Neural cell (in vitro differentiated cells): ENCODE data around the gene KIAA0753.

Experiments
- EP300 ChIP-seq: fragments of 450-650 bp; conservative IDR thresholded peaks from 2 replicates; pipeline ENCODE4 v1.6.1; 2014; ENCODE audit warnings: antibody characterized with exemption, mild to moderate bottlenecking, moderate library complexity; ENCODE audit not compliant: poor library complexity, severe bottlenecking
- EZH2 ChIP-seq: fragments of 200-600, 300-800 bp; shearing (Covaris generic), sonication (generic); IDR thresholded peaks from 2 replicates; pipeline ENCODE4 v1.6.1; 2014; ENCODE audit warnings: antibody characterized with exemption, low read length, borderline replicate concordance, mild to moderate bottlenecking; ENCODE audit not compliant: insufficient read depth, poor library complexity, severe bottlenecking
- POLR2AphosphoS5 ChIP-seq: IDR thresholded peaks from 2 replicates; pipeline ENCODE4 v1.6.1; 2012
- TAF1 ChIP-seq: IDR thresholded peaks from 2 replicates; pipeline ENCODE4 v1.6.1; 2012; ENCODE audit warnings: low read depth
- TF ChIP-seq, protein P1 (sequence below): fragments of 450-650 bp; IDR thresholded peaks from 2 replicates; pipeline ENCODE4 v1.5.1; 2014; ENCODE audit warnings: antibody characterized with exemption, mild to moderate bottlenecking, moderate library complexity; ENCODE audit not compliant: poor library complexity, severe bottlenecking

DNA sequence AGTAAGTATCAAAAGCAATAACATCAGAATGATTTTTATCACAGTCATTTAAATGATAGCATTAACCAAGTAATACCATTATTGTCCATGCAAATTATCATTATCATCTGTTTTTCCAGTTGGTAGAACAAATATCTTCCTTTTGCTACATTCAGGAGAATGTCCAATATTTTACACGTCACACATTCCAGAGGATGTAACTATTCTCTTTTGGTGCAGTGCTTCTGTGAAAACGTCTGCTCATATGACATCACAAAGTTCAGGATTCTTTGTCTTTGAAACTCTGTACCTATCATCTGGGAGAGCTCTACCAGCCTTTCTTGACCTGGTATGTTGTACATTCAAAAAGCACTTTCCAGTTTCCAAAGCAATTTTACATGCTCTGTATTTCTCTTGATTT is 44.0 kb downstream of the KIAA0753 start:
- TF ChIP-seq, protein P1, sequence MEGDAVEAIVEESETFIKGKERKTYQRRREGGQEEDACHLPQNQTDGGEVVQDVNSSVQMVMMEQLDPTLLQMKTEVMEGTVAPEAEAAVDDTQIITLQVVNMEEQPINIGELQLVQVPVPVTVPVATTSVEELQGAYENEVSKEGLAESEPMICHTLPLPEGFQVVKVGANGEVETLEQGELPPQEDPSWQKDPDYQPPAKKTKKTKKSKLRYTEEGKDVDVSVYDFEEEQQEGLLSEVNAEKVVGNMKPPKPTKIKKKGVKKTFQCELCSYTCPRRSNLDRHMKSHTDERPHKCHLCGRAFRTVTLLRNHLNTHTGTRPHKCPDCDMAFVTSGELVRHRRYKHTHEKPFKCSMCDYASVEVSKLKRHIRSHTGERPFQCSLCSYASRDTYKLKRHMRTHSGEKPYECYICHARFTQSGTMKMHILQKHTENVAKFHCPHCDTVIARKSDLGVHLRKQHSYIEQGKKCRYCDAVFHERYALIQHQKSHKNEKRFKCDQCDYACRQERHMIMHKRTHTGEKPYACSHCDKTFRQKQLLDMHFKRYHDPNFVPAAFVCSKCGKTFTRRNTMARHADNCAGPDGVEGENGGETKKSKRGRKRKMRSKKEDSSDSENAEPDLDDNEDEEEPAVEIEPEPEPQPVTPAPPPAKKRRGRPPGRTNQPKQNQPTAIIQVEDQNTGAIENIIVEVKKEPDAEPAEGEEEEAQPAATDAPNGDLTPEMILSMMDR, result no peak
- TF ChIP-seq POLR2AphosphoS5 (no peak), TAF1 (no peak), EP300 (no peak), EZH2 (no peak)
